Ascending aorta (tissue), 2 donors: ENCODE measurements around the gene LRRIQ3. TPM values are rescaled to one million over a fixed set of nuclear protein-coding genes. Genes with fewer than 3 reads are reported as not detected.
"Not testable (repeated sequence)": the region's sequence is repeated elsewhere in the genome, so short reads cannot be mapped to it uniquely, and the experiment has no call there.

ENCODE experiments used
- DNase-seq, 2 donors: peaks; one replicate each; pipeline ENCODE4 v3.0.0-alpha.2; 2019; ENCODE audit warnings: low spot score in 2 of 2
- H3K27ac ChIP-seq, 2 donors: fragments of 200-600 bp; sonication (generic); one replicate each; pipeline ENCODE4 v1.5.1; 2016 to 2017; ENCODE audit warnings: mild to moderate bottlenecking in 1 of 2
- H3K27me3 ChIP-seq: fragments of 200-600 bp; sonication (generic); one replicate; pipeline ENCODE4 v1.5.1; 2017
- H3K36me3 ChIP-seq, 2 donors: fragments of 200-600 bp; sonication (generic); one replicate each; pipeline ENCODE4 v1.5.1; 2016
- H3K4me1 ChIP-seq, 2 donors: fragments of 200-600 bp; sonication (generic); one replicate each; pipeline ENCODE4 v1.5.1; 2016 to 2017; ENCODE audit warnings: mild to moderate bottlenecking in 1 of 2
- H3K4me3 ChIP-seq, 2 donors: fragments of 200-600 bp; sonication (generic); one replicate each; pipeline ENCODE4 v1.5.1; 2016 to 2017; ENCODE audit warnings: mild to moderate bottlenecking in 1 of 2
- H3K9me3 ChIP-seq, 2 donors: fragments of 200-600 bp; sonication (generic); one replicate each; pipeline ENCODE4 v1.5.1; 2016
- intact Hi-C: fragments of 100-400 bp; cut with DNase I; formaldehyde crosslinking; loops from one replicate; pipeline ENCODE4 v1.15.1; 2023
- total RNA-seq: library from RNA; depleted of rRNA; stranded (reverse); fragments of >200 nt; gene quantifications from one replicate; pipeline ENCODE4 v1.1.0, GENCODE V29; 2016
- TF ChIP-seq, protein P1 (sequence below), 3 experiments: fragments of 200-600 bp in 2 of 3; fragments of 450-650 bp in 1 of 3; sonication (generic) in 2 of 3; IDR thresholded peaks; one replicate each; pipeline ENCODE4 v1.5.1; 2016 to 2019; ENCODE audit warnings: antibody characterized with exemption in 3 of 3, mild to moderate bottlenecking in 1 of 3, moderate library complexity in 1 of 3

LRRIQ3 gene
- total RNA-seq, 1 donor from 2014 or later = not detected

- Histone ChIP-seq H3K4me3 (no peak overlapping the region), H3K9me3 (no peaks in the 10 kb centered on the region), H3K4me1 (no peaks in the 10 kb centered on the region), H3K27ac (no peak overlapping the region), H3K36me3 (no peaks in the 10 kb centered on the region), H3K27me3 (no peaks in the 10 kb centered on the region)
- TF ChIP-seq, protein P1, sequence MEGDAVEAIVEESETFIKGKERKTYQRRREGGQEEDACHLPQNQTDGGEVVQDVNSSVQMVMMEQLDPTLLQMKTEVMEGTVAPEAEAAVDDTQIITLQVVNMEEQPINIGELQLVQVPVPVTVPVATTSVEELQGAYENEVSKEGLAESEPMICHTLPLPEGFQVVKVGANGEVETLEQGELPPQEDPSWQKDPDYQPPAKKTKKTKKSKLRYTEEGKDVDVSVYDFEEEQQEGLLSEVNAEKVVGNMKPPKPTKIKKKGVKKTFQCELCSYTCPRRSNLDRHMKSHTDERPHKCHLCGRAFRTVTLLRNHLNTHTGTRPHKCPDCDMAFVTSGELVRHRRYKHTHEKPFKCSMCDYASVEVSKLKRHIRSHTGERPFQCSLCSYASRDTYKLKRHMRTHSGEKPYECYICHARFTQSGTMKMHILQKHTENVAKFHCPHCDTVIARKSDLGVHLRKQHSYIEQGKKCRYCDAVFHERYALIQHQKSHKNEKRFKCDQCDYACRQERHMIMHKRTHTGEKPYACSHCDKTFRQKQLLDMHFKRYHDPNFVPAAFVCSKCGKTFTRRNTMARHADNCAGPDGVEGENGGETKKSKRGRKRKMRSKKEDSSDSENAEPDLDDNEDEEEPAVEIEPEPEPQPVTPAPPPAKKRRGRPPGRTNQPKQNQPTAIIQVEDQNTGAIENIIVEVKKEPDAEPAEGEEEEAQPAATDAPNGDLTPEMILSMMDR (IDR thresholded peaks at IDR 0.05) = no peak
- intact Hi-C loops = no loop called here
- DNase-seq = no peak
Observed at GRCh38 chr1:74162333-74162732, 35.6 kb downstream of the LRRIQ3 start.

DNA sequence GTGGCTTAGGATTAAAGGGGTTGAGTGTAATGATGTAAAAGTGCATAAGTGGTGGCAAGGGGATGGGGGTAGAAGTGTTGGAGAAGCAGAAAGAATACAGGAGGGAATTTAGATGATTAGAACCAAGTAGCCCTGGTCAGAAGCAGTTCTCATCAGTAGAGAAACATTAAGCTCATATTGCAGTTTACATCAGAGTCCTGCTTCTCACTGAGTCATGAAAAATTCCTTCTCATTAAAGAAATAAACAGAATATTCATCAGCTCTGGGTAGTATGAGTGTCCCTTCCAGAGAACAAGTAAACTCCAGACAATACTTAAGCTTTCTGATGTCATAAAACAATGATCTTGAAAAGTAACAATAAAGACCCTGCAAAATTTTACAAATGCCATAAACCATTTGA is 36.5 kb downstream of the LRRIQ3 start:
- H3K27me3 ChIP-seq = no peaks in the 10 kb centered on the region
- TF ChIP-seq, protein P1 (IDR thresholded peaks at IDR 0.05) = no peak
- no peak overlapping the region for H3K4me3 ChIP-seq
- DNase-seq = no peak
- H3K9me3 ChIP-seq = no peaks in the 10 kb centered on the region
- no peak overlapping the region for H3K27ac ChIP-seq
- no peaks in the 10 kb centered on the region for H3K36me3 ChIP-seq
- intact Hi-C loops = no loop called here
- no peaks in the 10 kb centered on the region for H3K4me1 ChIP-seq

DNA sequence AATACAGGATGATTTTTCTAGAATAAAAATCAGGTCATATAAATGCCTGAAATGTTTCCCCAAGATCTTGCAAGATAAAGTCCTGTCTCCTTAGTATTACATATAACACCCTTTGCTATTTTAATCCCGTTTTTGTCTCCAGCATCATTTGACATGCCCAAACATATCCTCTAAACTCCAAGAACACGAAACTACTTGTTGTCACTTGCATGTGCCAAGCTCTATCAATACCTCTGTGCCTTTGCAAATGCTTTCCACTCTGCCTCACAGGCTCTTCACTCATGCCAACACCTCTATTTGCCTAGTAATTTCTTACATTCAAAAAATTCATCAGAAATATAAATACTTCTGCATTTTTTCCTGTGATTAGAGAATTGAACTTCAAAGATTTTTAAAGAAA is 37.9 kb downstream of the LRRIQ3 start:
- no peak overlapping the region for H3K4me3 ChIP-seq
- no peaks in the 10 kb centered on the region for H3K36me3 ChIP-seq
- H3K27me3 ChIP-seq = no peaks in the 10 kb centered on the region
- H3K4me1 ChIP-seq = no peaks in the 10 kb centered on the region
- no peak overlapping the region for H3K27ac ChIP-seq
- H3K9me3 ChIP-seq = no peaks in the 10 kb centered on the region
- no peak for DNase-seq
- intact Hi-C loops = no loop called here
- TF ChIP-seq, protein P1 (IDR thresholded peaks at IDR 0.05) = no peak

DNA sequence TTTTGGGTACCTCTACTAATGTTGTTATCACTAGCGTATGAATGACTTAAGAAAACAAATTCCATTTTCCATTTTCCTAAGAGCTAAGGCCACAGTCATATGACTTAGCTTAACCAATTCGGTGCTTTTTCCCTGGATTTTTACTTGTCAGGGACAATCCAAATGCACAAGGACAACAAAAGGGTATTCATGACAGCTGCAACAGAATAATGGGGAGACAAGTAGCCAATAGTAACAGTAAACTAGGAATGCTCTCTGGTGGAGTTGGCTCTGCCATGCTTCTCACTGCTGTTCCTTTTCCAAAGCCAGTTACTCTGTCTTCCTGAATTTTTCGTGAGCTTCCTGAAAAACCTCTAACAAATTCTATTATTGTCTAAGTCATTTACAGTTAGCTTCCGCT is 52.9 kb downstream of the LRRIQ3 start:
- H3K4me1 ChIP-seq = no peaks in the 10 kb centered on the region
- intact Hi-C loops = no loop called here
- peaks cover 0 to 4% of the 10 kb centered on the region in 2 donors for H3K9me3 ChIP-seq
- TF ChIP-seq, protein P1 (IDR thresholded peaks at IDR 0.05) = no peak
- no peak overlapping the region for H3K4me3 ChIP-seq
- H3K27ac ChIP-seq = no peak overlapping the region
- no peaks in the 10 kb centered on the region for H3K36me3 ChIP-seq
- H3K27me3 ChIP-seq = no peaks in the 10 kb centered on the region
- no peak for DNase-seq

- H3K27ac ChIP-seq, H3K4me3 ChIP-seq, intact Hi-C loops, H3K27me3 ChIP-seq, H3K4me1 ChIP-seq, DNase-seq, H3K36me3 ChIP-seq, H3K9me3 ChIP-seq: not testable (repeated sequence)
Observed at GRCh38 chr1:74117370-74117769, 80.6 kb downstream of the LRRIQ3 start.

DNA sequence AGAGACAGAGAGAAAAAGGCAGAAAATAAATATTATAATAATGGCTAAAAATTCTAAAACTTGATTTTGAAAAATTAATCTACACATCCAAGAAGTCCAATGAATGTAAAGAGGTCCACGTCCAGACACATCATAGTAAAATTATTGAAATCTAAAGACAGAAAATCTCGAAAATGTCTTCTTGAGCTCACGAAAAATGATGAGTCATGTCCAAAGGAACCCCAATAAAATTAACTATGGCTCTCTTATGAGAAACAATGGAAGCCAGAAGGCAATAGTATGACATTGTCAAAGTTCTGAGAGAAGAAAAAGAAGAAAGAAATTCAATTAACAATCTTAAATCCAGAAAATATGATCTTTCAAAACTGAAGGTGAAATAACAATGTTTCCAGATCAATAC is 84.6 kb downstream of the LRRIQ3 start:
- intact Hi-C loops = no loop called here
- Histone ChIP-seq H3K27ac (no peak overlapping the region), H3K36me3 (no peaks in the 10 kb centered on the region), H3K9me3 (no peaks in the 10 kb centered on the region), H3K4me1 (no peaks in the 10 kb centered on the region), H3K27me3 (no peaks in the 10 kb centered on the region), H3K4me3 (no peak overlapping the region)
- TF ChIP-seq, protein P1 (IDR thresholded peaks at IDR 0.05) = no peak
- DNase-seq = no peak
